K562 (cell line): Measurements from ENCODE around the gene CAPN2. TPM values are rescaled to one million over a fixed set of nuclear protein-coding genes. Genes with fewer than 3 reads are reported as not detected.

Experiments
- ARID1B ChIP-seq: fragments of 450-650 bp; IDR thresholded peaks from 2 replicates; pipeline ENCODE4 v1.6.1; 2016; ENCODE audit warnings: antibody characterized with exemption, mild to moderate bottlenecking, inconsistent platforms
- BCOR ChIP-seq: fragments of 450-650 bp; IDR thresholded peaks from 2 replicates; pipeline ENCODE4 v1.6.1; 2016
- ELF1 ChIP-seq: fragments of 200-800 bp; sonication (Bioruptor generic); IDR thresholded peaks from 2 replicates; pipeline ENCODE4 v1.6.1; 2016; ENCODE audit warnings: missing genetic modification characterization, missing compliant biosample characterization
- HNRNPK ChIP-seq: fragments of 200-400 bp; formaldehyde crosslinking; IDR thresholded peaks from one replicate; pipeline ENCODE4 v1.6.1; 2018; ENCODE audit warnings: mild to moderate bottlenecking, low read depth, low read length; ENCODE audit not compliant: poor library complexity, severe bottlenecking
- NFE2 ChIP-seq: IDR thresholded peaks from 2 replicates; pipeline ENCODE4 v1.6.1; 2014; ENCODE audit warnings: antibody characterized with exemption, low read depth
- NR2C2 ChIP-seq, 2 experiments: fragments of 200-800 bp in 1 of 2; sonication (Bioruptor generic) in 1 of 2; sonication (generic) in 1 of 2; formaldehyde crosslinking in 1 of 2; IDR thresholded peaks; 2 replicates each; pipeline versions ENCODE4 v1.6.1 to v1.8.0; 2016 to 2022; ENCODE audit warnings: mild to moderate bottlenecking in 1 of 2, missing compliant biosample characterization in 1 of 2, missing genetic modification characterization in 1 of 2, missing genetic modification reagents in 1 of 2
- TEAD2 ChIP-seq: fragments of 450-650 bp; IDR thresholded peaks from 2 replicates; pipeline ENCODE4 v1.6.1; 2016; ENCODE audit warnings: missing genetic modification characterization, control low read depth, missing compliant biosample characterization
- ZNF217 ChIP-seq: sonication (generic); formaldehyde crosslinking; IDR thresholded peaks from 2 replicates; pipeline ENCODE4 v1.8.0; 2022; ENCODE audit warnings: mild to moderate bottlenecking, missing genetic modification reagents
- ZNF311 ChIP-seq: fragments of 250-450 bp; sonication (Bioruptor Pico); IDR thresholded peaks from 2 replicates; pipeline ENCODE4 v1.4.0; 2020; ENCODE audit warnings: mild to moderate bottlenecking, moderate library complexity
- polyA plus RNA-seq, 8 experiments: library from polyadenylated mRNA; depleted of rRNA in 4 of 8; stranded (reverse) in 5 of 8; unstranded in 3 of 8; fragments of >200 nt; fragmentation: Nextera tagmentation in 2 of 8; fragmentation: Illumina TruSeq in 1 of 8; extraction: Ambion mirVana in 2 of 8; extraction: Trizol in 1 of 8; gene quantifications; 2 replicates each; pipeline versions ENCODE4 v1.2.1 to v1.2.3, GENCODE V29; 2011 to 2014; ENCODE audit warnings: inconsistent platforms in 1 of 8, missing spikeins in 1 of 8
- total RNA-seq, 7 experiments: library from RNA; depleted of rRNA in 6 of 7; stranded (reverse); fragments of >200 nt in 6 of 7; fragmentation: Illumina TruSeq in 2 of 7; extraction: Trizol in 2 of 7; gene quantifications; 2 replicates each; pipeline versions ENCODE4 v1.2.1 to v1.2.3, GENCODE V29; 2011 to 2021; ENCODE audit warnings: low replicate concordance in 1 of 7
- TF ChIP-seq, protein P1 (sequence below): fragments of 250-450 bp; sonication (Bioruptor Pico); IDR thresholded peaks from 2 replicates; pipeline ENCODE4 v1.5.0; 2021; ENCODE audit warnings: mild to moderate bottlenecking, borderline replicate concordance
- TF ChIP-seq, protein P2 (sequence below): fragments of 200-800 bp; sonication (Bioruptor generic); IDR thresholded peaks from 2 replicates; pipeline ENCODE4 v1.6.1; 2016; ENCODE audit warnings: missing genetic modification characterization, missing compliant biosample characterization
- TF ChIP-seq, protein P3 (sequence below): sonication (generic); formaldehyde crosslinking; IDR thresholded peaks from 2 replicates; pipeline ENCODE4 v1.8.1; 2022; ENCODE audit warnings: missing genetic modification reagents
- TF ChIP-seq, protein P4 (sequence below): sonication (generic); formaldehyde crosslinking; IDR thresholded peaks from 2 replicates; pipeline ENCODE4 v1.8.0; 2022; ENCODE audit warnings: mild to moderate bottlenecking, missing genetic modification reagents

The CAPN2 gene
- total and polyA plus RNA-seq, 9 of the 15 experiments (the other 6 are each of a cell fraction or from before 2014, with no cell fraction given) = 24.6 to 157 (median 101) TPM

DNA sequence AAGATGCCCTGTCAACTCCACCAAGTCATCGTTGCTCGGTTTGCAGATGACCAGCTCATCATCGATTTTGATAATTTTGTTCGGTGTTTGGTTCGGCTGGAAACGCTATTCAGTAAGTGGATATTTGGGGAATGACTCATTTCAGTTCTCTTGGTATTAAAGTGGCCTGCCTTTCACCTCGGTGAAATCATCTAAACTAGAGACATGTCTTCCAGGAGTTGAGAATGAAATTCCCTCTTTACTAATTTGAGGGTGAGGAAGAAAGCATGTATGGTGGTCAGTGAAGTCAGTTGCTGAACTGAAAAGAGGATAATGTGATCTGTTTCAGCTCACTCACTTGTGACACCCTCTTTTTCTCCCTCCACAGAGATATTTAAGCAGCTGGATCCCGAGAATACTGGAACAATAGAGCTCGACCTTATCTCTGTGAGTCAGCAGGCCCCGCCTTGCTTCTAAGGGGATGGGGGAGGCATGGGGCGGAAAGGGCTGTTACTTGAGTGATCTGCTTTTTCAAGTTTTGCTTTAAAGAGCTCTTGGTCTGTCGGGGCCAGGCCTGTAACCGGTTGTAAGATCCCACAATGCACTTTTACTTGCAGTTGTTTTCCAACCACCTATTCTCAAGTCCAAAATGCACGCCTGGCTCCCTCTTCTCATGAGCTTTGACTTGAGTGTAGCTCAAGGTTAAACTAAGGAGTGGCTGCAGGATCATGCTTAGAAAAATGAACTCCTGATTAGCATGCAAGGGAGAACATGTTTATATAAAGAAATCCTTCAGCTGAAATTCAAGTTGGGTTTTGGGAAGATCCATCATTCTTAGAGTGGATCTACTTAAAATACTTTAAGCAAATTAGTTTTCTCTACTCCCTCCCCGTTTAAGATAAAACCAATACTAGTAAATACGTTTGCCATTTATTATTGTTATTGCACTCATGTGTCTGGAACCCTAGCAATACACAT is 59.8 kb downstream of the CAPN2 start (continued):
- TF ChIP-seq TEAD2 (peak; percentile 54; the same call in 1 of the 2 replicates), ARID1B (peak; percentile 96), ZNF311 (CRISPR knock-in tag) (peak; percentile 62; the same call in 1 of the 2 replicates), ELF1 (tag) (peak; percentile 8; the same call in 1 of the 2 replicates), HNRNPK (no peak), NR2C2 (CRISPR knock-in tag; IDR thresholded peaks at IDR 0.05) (no peak), NR2C2 (tag; IDR thresholded peaks at IDR 0.05) (peak; percentile 68), NFE2 (peak; percentile 90), BCOR (peak; percentile 27), ZNF217 (no peak)
- TF ChIP-seq, protein P1, sequence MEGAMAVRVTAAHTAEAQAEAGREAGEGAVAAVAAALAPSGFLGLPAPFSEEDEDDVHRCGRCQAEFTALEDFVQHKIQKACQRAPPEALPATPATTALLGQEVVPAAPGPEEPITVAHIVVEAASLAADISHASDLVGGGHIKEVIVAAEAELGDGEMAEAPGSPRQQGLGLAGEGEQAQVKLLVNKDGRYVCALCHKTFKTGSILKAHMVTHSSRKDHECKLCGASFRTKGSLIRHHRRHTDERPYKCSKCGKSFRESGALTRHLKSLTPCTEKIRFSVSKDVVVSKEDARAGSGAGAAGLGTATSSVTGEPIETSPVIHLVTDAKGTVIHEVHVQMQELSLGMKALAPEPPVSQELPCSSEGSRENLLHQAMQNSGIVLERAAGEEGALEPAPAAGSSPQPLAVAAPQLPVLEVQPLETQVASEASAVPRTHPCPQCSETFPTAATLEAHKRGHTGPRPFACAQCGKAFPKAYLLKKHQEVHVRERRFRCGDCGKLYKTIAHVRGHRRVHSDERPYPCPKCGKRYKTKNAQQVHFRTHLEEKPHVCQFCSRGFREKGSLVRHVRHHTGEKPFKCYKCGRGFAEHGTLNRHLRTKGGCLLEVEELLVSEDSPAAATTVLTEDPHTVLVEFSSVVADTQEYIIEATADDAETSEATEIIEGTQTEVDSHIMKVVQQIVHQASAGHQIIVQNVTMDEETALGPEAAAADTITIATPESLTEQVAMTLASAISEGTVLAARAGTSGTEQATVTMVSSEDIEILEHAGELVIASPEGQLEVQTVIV (CRISPR knock-in tag) = no peak
- TF ChIP-seq, protein P2, sequence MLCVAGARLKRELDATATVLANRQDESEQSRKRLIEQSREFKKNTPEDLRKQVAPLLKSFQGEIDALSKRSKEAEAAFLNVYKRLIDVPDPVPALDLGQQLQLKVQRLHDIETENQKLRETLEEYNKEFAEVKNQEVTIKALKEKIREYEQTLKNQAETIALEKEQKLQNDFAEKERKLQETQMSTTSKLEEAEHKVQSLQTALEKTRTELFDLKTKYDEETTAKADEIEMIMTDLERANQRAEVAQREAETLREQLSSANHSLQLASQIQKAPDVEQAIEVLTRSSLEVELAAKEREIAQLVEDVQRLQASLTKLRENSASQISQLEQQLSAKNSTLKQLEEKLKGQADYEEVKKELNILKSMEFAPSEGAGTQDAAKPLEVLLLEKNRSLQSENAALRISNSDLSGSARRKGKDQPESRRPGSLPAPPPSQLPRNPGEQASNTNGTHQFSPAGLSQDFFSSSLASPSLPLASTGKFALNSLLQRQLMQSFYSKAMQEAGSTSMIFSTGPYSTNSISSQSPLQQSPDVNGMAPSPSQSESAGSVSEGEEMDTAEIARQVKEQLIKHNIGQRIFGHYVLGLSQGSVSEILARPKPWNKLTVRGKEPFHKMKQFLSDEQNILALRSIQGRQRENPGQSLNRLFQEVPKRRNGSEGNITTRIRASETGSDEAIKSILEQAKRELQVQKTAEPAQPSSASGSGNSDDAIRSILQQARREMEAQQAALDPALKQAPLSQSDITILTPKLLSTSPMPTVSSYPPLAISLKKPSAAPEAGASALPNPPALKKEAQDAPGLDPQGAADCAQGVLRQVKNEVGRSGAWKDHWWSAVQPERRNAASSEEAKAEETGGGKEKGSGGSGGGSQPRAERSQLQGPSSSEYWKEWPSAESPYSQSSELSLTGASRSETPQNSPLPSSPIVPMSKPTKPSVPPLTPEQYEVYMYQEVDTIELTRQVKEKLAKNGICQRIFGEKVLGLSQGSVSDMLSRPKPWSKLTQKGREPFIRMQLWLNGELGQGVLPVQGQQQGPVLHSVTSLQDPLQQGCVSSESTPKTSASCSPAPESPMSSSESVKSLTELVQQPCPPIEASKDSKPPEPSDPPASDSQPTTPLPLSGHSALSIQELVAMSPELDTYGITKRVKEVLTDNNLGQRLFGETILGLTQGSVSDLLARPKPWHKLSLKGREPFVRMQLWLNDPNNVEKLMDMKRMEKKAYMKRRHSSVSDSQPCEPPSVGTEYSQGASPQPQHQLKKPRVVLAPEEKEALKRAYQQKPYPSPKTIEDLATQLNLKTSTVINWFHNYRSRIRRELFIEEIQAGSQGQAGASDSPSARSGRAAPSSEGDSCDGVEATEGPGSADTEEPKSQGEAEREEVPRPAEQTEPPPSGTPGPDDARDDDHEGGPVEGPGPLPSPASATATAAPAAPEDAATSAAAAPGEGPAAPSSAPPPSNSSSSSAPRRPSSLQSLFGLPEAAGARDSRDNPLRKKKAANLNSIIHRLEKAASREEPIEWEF (CRISPR knock-in tag) = peak; percentile 83
- TF ChIP-seq, protein P3, sequence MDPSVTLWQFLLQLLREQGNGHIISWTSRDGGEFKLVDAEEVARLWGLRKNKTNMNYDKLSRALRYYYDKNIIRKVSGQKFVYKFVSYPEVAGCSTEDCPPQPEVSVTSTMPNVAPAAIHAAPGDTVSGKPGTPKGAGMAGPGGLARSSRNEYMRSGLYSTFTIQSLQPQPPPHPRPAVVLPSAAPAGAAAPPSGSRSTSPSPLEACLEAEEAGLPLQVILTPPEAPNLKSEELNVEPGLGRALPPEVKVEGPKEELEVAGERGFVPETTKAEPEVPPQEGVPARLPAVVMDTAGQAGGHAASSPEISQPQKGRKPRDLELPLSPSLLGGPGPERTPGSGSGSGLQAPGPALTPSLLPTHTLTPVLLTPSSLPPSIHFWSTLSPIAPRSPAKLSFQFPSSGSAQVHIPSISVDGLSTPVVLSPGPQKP (CRISPR knock-in tag) = no peak
- TF ChIP-seq, protein P4, sequence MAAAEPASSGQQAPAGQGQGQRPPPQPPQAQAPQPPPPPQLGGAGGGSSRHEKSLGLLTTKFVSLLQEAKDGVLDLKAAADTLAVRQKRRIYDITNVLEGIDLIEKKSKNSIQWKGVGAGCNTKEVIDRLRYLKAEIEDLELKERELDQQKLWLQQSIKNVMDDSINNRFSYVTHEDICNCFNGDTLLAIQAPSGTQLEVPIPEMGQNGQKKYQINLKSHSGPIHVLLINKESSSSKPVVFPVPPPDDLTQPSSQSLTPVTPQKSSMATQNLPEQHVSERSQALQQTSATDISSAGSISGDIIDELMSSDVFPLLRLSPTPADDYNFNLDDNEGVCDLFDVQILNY (CRISPR knock-in tag) = no peak; the same call in 1 of the 2 replicates
